GM19372 (cell line): ENCODE measurements around the gene TMEM117.
"Not testable (repeated sequence)": the region's sequence is repeated elsewhere in the genome, so short reads cannot be mapped to it uniquely, and the experiment has no call there.

ENCODE experiments used
- ATAC-seq: cut with Tn5 transposase; IDR thresholded peaks from one replicate; pipeline ENCODE4 v1.9.1; 2021; ENCODE audit warnings: mild to moderate bottlenecking, low read depth, moderate library complexity; ENCODE audit not compliant: unreplicated experiment

The TMEM117 gene

GRCh38 chr12:44015333-44015941 lies 179.6 kb downstream of the TMEM117 start:
- peak; percentile 86 for ATAC-seq

GRCh38 chr12:44017216-44017615 lies 181.3 kb downstream of the TMEM117 start:
- ATAC-seq, result no peak

GRCh38 chr12:44019118-44019517 lies 183.2 kb downstream of the TMEM117 start:
- no peak for ATAC-seq

- no peak for ATAC-seq
These were observed 184.7 kb downstream of the TMEM117 start for GRCh38 chr12:44020555-44020954.

- peak; percentile 67 for ATAC-seq
These were observed 185.6 kb downstream of the TMEM117 start for GRCh38 chr12:44021471-44021971.

GRCh38 chr12:44025499-44025898 lies 189.6 kb downstream of the TMEM117 start:
- ATAC-seq, result no peak

GRCh38 chr12:44026046-44026445 lies 190.2 kb downstream of the TMEM117 start:
- no peak for ATAC-seq

- ATAC-seq, result not testable (repeated sequence)
These were observed 191.0 kb downstream of the TMEM117 start for GRCh38 chr12:44026926-44027325.

GRCh38 chr12:44029194-44029593 lies 193.3 kb downstream of the TMEM117 start:
- ATAC-seq, result no peak

GRCh38 chr12:44031472-44032185 lies 195.7 kb downstream of the TMEM117 start:
- ATAC-seq, result no peak

GRCh38 chr12:44034906-44035305 lies 199.0 kb downstream of the TMEM117 start:
- no peak for ATAC-seq

GRCh38 chr12:44036875-44037443 lies 201.1 kb downstream of the TMEM117 start:
- ATAC-seq, result no peak

GRCh38 chr12:44038411-44038810 lies 202.5 kb downstream of the TMEM117 start:
- ATAC-seq, result no peak

- ATAC-seq, result not testable (repeated sequence)
These were observed 208.6 kb downstream of the TMEM117 start for GRCh38 chr12:44044491-44044890.

GRCh38 chr12:44046732-44047417 lies 211.0 kb downstream of the TMEM117 start:
- no peak for ATAC-seq

GRCh38 chr12:44052554-44052953 lies 216.7 kb downstream of the TMEM117 start:
- no peak for ATAC-seq

GRCh38 chr12:44053549-44054127 lies 217.8 kb downstream of the TMEM117 start:
- ATAC-seq, result no peak

GRCh38 chr12:44054281-44054680 lies 218.4 kb downstream of the TMEM117 start:
- no peak for ATAC-seq

- no peak for ATAC-seq
These were observed 222.5 kb downstream of the TMEM117 start for GRCh38 chr12:44058366-44058765.

GRCh38 chr12:44059476-44059875 lies 223.6 kb downstream of the TMEM117 start:
- ATAC-seq, result no peak

GRCh38 chr12:44063671-44064070 lies 227.8 kb downstream of the TMEM117 start:
- ATAC-seq, result no peak
